GM23338 (cell line): ENCODE data around the gene FBXO24. TPM values are rescaled to one million over a fixed set of nuclear protein-coding genes. Genes with fewer than 3 reads are reported as not detected.

Experiments
- ATAC-seq: fragments of 200-7000 bp; cut with Tn5 transposase; 3 replicates; pipeline ENCODE4 v1.9.1; 2020
- DNase-seq: peaks from one replicate; pipeline ENCODE4 v3.0.0-alpha.2; 2015; ENCODE audit warnings: low spot score
- H2AFZ ChIP-seq: fragments of 200-600 bp; sonication (generic); 2 replicates; pipeline ENCODE4 v1.8.0; 2016; ENCODE audit warnings: antibody characterized with exemption, mild to moderate bottlenecking, moderate library complexity
- H3F3A ChIP-seq: fragments of 200-600 bp; sonication (generic); replicated peaks from 2 replicates; pipeline ENCODE4 v1.8.0; 2017; ENCODE audit warnings: antibody characterized with exemption, mixed run types, low read depth
- H3K27ac ChIP-seq: fragments of 200-600 bp; sonication (generic); 2 replicates; pipeline ENCODE4 v1.6.1; 2016; ENCODE audit warnings: low read depth
- H3K27me3 ChIP-seq: fragments of 200-600 bp; sonication (generic); 2 replicates; pipeline ENCODE4 v1.8.0; 2016; ENCODE audit warnings: mild to moderate bottlenecking, mixed run types, moderate library complexity; ENCODE audit not compliant: insufficient read depth
- H3K36me3 ChIP-seq: fragments of 200-600 bp; sonication (generic); 2 replicates; pipeline ENCODE4 v1.8.0; 2016; ENCODE audit warnings: mild to moderate bottlenecking; ENCODE audit not compliant: insufficient read depth
- H3K4me1 ChIP-seq: fragments of 200-600 bp; sonication (generic); 2 replicates; pipeline ENCODE4 v1.8.0; 2016; ENCODE audit warnings: mild to moderate bottlenecking, moderate library complexity; ENCODE audit not compliant: insufficient read depth
- H3K4me2 ChIP-seq: fragments of 200-600 bp; sonication (generic); 2 replicates; pipeline ENCODE4 v1.7.1; 2017; ENCODE audit warnings: mixed run types
- H3K4me3 ChIP-seq: fragments of 200-600 bp; sonication (generic); 2 replicates; pipeline ENCODE4 v1.6.1; 2016; ENCODE audit warnings: mixed run types
- H3K79me2 ChIP-seq: fragments of 200-600 bp; sonication (generic); replicated peaks from 2 replicates; pipeline ENCODE4 v1.8.0; 2017; ENCODE audit warnings: mild to moderate bottlenecking; ENCODE audit not compliant: insufficient read depth
- H3K9me2 ChIP-seq: fragments of 200-600 bp; sonication (generic); 2 replicates; pipeline ENCODE4 v1.8.0; 2017; ENCODE audit not compliant: insufficient read depth
- H4K20me1 ChIP-seq: fragments of 200-600 bp; sonication (generic); replicated peaks from 2 replicates; pipeline ENCODE4 v1.8.0; 2017; ENCODE audit warnings: mild to moderate bottlenecking; ENCODE audit not compliant: insufficient read depth
- H3K27ac Mint-ChIP-seq: 2 replicates; pipeline ENCODE4 v1.8.0; 2020; ENCODE audit warnings: inconsistent platforms, mild to moderate bottlenecking, moderate library complexity, mixed read lengths
- H3K27me3 Mint-ChIP-seq: 3 replicates; pipeline ENCODE4 v1.8.0; 2022; ENCODE audit warnings: low read depth, mild to moderate bottlenecking, moderate library complexity, mixed read lengths, inconsistent platforms; ENCODE audit not compliant: insufficient read depth, poor library complexity
- H3K36me3 Mint-ChIP-seq: 3 replicates; pipeline ENCODE4 v1.8.0; 2021; ENCODE audit warnings: low read depth, mild to moderate bottlenecking, inconsistent platforms, moderate library complexity, mixed read lengths
- H3K4me1 Mint-ChIP-seq: 3 replicates; pipeline ENCODE4 v1.8.0; 2020; ENCODE audit warnings: mild to moderate bottlenecking, inconsistent platforms, mixed read lengths
- H3K4me3 Mint-ChIP-seq: 3 replicates; pipeline ENCODE4 v1.8.0; 2021; ENCODE audit warnings: moderate library complexity, mild to moderate bottlenecking, inconsistent platforms, mixed read lengths
- H3K9me3 Mint-ChIP-seq: 3 replicates; pipeline ENCODE4 v1.8.0; 2020; ENCODE audit warnings: moderate library complexity, mild to moderate bottlenecking, inconsistent platforms, mixed read lengths
- CREB1 ChIP-seq: fragments of 250-450 bp; sonication (Bioruptor Pico); IDR thresholded peaks from 2 replicates; pipeline ENCODE4 v1.5.0; 2020; ENCODE audit warnings: low read depth, mild to moderate bottlenecking, moderate library complexity
- ETS1 ChIP-seq: IDR thresholded peaks from 2 replicates; pipeline ENCODE4 v1.6.1; 2016; ENCODE audit warnings: antibody characterized with exemption
- EZH2phosphoT487 ChIP-seq: fragments of 200-600 bp; sonication (generic); IDR thresholded peaks from one replicate; pipeline ENCODE4 v1.8.1; 2018; ENCODE audit warnings: antibody characterized with exemption; ENCODE audit not compliant: unreplicated experiment
- JUNB ChIP-seq: IDR thresholded peaks from one replicate; pipeline ENCODE4 v1.6.1; 2016; ENCODE audit warnings: antibody characterized with exemption; ENCODE audit not compliant: unreplicated experiment
- STAT1 ChIP-seq: IDR thresholded peaks from one replicate; pipeline ENCODE4 v1.6.1; 2016; ENCODE audit warnings: antibody characterized with exemption; ENCODE audit not compliant: unreplicated experiment
- ZNF331 ChIP-seq: fragments of 250-450 bp; sonication (Bioruptor Pico); IDR thresholded peaks from 2 replicates; pipeline ENCODE4 v1.5.0; 2020; ENCODE audit warnings: low read depth, mild to moderate bottlenecking, moderate library complexity
- polyA plus RNA-seq: library from polyadenylated mRNA; unstranded; fragments of >200 nt; fragmentation: Nextera tagmentation; extraction: Ambion mirVana; gene quantifications from 2 replicates; pipeline ENCODE4 v1.2.1, GENCODE V29; 2016
- total RNA-seq: library from RNA; depleted of rRNA; stranded (reverse); fragments of >200 nt; shearing (Covaris generic); gene quantifications from 2 replicates; pipeline ENCODE4 v1.2.3, GENCODE V29; 2014
- TF ChIP-seq, protein P1 (sequence below): IDR thresholded peaks from one replicate; pipeline ENCODE4 v1.6.1; 2018; ENCODE audit warnings: antibody characterized with exemption; ENCODE audit not compliant: unreplicated experiment
- TF ChIP-seq, protein P2 (sequence below): fragments of 250-450 bp; sonication (Bioruptor Pico); IDR thresholded peaks from 2 replicates; pipeline ENCODE4 v1.5.0; 2020; ENCODE audit warnings: mild to moderate bottlenecking, moderate library complexity

Gene FBXO24
- total and polyA plus RNA-seq, 2 experiments from 2014 or later: 2.1 to 2.4 TPM

DNA sequence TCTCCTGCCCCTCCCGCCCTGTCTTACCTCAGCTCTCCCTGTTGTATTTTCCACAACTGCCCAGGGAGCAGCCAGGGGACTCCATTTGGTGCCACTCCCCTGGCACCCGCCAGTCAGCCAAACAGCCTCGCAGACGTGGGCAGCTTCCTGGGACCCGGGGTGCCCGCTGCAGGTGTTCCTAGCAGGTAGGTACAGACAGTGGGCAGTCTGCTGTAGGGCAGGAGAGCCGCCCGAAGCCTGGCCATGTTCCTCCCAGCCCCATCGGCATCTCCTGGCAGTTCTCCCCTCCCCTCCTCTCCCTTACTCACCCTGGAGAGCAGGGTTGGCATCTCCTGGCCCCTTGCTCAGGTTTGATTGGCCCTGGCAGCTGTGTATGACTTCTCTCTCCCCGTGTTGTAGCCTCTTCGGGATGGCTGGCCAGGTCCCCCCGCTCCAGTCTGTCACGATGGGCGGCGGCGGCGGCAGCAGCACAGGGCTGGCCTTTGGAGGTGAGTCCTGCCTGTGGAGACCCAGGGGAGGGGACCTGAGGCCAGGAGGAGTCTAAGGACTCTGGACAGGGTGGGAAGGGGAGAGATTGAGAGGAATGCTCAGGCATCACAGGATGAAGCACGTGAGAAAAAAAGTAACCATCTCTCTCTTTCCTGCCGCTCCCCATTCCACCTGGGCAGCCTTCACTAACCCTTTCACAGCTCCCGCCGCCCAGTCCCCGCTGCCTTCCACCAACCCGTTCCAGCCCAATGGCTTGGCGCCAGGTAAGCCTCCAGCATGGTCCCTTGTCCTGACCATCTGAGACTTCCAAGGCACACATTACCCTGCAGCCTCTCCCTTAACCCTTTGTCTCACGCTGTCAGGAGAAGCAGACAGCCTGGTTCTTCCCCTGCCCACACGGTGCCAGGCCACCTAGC is 23.7 kb upstream of the FBXO24 start:
- no peaks in the 10 kb centered on the region for H3K9me2 ChIP-seq
- H3K36me3 ChIP-seq: no peaks in the 10 kb centered on the region
- no peak overlapping the region for H2AFZ ChIP-seq
- ATAC-seq (no peak), DNase-seq (no peak)
- Mint-ChIP-seq H3K9me3 (no peaks in the 10 kb centered on the region), H3K36me3 (peaks cover 4% of the 10 kb centered on the region; the same call in 2 of the 3 replicates), H3K27ac (no peak overlapping the region), H3K4me3 (no peak overlapping the region; the same call in 2 of the 3 replicates), H3K27me3 (peaks cover 14% of the 10 kb centered on the region), H3K4me1 (peaks cover 13% of the 10 kb centered on the region)
- H3K4me1 ChIP-seq: 0 out of 2 replicates have a peak, but pooled peaks cover under 1% of the 10 kb centered on the region
- no peaks in the 10 kb centered on the region for H3K27me3 ChIP-seq
- H3K4me2 ChIP-seq: no peak overlapping the region
- no peak overlapping the region for H3K27ac ChIP-seq
- H3K79me2 ChIP-seq: no peaks in the 10 kb centered on the region
- H3F3A ChIP-seq: 0 out of 2 replicates have a peak, but pooled peaks cover 4% of the 10 kb centered on the region
- no peak overlapping the region for H3K4me3 ChIP-seq
- TF ChIP-seq EZH2phosphoT487 (no peak), STAT1 (no peak), ETS1 (no peak)
- 0 out of 2 replicates have a peak, but pooled peaks cover 2% of the 10 kb centered on the region for H4K20me1 ChIP-seq

- no peak overlapping the region for H3K27ac ChIP-seq
- peaks cover 14% of the 10 kb centered on the region for H3K27me3 Mint-ChIP-seq
- no peaks in the 10 kb centered on the region for H3K27me3 ChIP-seq
- no peak for DNase-seq
- 0 out of 2 replicates have a peak, but pooled peaks cover 2% of the 10 kb centered on the region for H4K20me1 ChIP-seq
- H3K4me2 ChIP-seq: no peak overlapping the region
- H3K4me3 Mint-ChIP-seq: no peak overlapping the region; the same call in 2 of the 3 replicates
- peaks cover 4% of the 10 kb centered on the region; the same call in 2 of the 3 replicates for H3K36me3 Mint-ChIP-seq
- H3K4me1 Mint-ChIP-seq: peaks cover 19% of the 10 kb centered on the region
- H3K27ac Mint-ChIP-seq: no peak overlapping the region
- H3K4me1 ChIP-seq: peaks cover 7% of the 10 kb centered on the region; the same call in 1 of the 2 replicates
- no peaks in the 10 kb centered on the region for H3K36me3 ChIP-seq
- H3K4me3 ChIP-seq: no peak overlapping the region
- TF ChIP-seq, protein P1, sequence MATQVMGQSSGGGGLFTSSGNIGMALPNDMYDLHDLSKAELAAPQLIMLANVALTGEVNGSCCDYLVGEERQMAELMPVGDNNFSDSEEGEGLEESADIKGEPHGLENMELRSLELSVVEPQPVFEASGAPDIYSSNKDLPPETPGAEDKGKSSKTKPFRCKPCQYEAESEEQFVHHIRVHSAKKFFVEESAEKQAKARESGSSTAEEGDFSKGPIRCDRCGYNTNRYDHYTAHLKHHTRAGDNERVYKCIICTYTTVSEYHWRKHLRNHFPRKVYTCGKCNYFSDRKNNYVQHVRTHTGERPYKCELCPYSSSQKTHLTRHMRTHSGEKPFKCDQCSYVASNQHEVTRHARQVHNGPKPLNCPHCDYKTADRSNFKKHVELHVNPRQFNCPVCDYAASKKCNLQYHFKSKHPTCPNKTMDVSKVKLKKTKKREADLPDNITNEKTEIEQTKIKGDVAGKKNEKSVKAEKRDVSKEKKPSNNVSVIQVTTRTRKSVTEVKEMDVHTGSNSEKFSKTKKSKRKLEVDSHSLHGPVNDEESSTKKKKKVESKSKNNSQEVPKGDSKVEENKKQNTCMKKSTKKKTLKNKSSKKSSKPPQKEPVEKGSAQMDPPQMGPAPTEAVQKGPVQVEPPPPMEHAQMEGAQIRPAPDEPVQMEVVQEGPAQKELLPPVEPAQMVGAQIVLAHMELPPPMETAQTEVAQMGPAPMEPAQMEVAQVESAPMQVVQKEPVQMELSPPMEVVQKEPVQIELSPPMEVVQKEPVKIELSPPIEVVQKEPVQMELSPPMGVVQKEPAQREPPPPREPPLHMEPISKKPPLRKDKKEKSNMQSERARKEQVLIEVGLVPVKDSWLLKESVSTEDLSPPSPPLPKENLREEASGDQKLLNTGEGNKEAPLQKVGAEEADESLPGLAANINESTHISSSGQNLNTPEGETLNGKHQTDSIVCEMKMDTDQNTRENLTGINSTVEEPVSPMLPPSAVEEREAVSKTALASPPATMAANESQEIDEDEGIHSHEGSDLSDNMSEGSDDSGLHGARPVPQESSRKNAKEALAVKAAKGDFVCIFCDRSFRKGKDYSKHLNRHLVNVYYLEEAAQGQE: no peak
- TF ChIP-seq EZH2phosphoT487 (no peak), JUNB (no peak), ZNF331 (no peak), CREB1 (no peak)
- TF ChIP-seq, protein P2, sequence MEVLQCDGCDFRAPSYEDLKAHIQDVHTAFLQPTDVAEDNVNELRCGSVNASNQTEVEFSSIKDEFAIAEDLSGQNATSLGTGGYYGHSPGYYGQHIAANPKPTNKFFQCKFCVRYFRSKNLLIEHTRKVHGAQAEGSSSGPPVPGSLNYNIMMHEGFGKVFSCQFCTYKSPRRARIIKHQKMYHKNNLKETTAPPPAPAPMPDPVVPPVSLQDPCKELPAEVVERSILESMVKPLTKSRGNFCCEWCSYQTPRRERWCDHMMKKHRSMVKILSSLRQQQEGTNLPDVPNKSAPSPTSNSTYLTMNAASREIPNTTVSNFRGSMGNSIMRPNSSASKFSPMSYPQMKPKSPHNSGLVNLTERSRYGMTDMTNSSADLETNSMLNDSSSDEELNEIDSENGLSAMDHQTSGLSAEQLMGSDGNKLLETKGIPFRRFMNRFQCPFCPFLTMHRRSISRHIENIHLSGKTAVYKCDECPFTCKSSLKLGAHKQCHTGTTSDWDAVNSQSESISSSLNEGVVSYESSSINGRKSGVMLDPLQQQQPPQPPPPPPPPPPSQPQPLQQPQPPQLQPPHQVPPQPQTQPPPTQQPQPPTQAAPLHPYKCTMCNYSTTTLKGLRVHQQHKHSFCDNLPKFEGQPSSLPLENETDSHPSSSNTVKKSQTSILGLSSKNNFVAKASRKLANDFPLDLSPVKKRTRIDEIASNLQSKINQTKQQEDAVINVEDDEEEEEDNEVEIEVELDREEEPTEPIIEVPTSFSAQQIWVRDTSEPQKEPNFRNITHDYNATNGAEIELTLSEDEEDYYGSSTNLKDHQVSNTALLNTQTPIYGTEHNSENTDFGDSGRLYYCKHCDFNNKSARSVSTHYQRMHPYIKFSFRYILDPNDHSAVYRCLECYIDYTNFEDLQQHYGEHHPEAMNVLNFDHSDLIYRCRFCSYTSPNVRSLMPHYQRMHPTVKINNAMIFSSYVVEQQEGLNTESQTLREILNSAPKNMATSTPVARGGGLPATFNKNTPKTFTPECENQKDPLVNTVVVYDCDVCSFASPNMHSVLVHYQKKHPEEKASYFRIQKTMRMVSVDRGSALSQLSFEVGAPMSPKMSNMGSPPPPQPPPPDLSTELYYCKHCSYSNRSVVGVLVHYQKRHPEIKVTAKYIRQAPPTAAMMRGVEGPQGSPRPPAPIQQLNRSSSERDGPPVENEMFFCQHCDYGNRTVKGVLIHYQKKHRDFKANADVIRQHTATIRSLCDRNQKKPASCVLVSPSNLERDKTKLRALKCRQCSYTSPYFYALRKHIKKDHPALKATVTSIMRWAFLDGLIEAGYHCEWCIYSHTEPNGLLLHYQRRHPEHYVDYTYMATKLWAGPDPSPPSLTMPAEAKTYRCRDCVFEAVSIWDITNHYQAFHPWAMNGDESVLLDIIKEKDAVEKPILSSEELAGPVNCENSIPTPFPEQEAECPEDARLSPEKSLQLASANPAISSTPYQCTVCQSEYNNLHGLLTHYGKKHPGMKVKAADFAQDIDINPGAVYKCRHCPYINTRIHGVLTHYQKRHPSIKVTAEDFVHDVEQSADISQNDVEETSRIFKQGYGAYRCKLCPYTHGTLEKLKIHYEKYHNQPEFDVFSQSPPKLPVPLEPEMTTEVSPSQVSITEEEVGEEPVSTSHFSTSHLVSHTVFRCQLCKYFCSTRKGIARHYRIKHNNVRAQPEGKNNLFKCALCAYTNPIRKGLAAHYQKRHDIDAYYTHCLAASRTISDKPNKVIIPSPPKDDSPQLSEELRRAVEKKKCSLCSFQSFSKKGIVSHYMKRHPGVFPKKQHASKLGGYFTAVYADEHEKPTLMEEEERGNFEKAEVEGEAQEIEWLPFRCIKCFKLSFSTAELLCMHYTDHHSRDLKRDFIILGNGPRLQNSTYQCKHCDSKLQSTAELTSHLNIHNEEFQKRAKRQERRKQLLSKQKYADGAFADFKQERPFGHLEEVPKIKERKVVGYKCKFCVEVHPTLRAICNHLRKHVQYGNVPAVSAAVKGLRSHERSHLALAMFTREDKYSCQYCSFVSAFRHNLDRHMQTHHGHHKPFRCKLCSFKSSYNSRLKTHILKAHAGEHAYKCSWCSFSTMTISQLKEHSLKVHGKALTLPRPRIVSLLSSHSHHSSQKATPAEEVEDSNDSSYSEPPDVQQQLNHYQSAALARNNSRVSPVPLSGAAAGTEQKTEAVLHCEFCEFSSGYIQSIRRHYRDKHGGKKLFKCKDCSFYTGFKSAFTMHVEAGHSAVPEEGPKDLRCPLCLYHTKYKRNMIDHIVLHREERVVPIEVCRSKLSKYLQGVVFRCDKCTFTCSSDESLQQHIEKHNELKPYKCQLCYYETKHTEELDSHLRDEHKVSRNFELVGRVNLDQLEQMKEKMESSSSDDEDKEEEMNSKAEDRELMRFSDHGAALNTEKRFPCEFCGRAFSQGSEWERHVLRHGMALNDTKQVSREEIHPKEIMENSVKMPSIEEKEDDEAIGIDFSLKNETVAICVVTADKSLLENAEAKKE (CRISPR knock-in tag): no peak
- no peaks in the 10 kb centered on the region for H3K9me2 ChIP-seq
- no peak overlapping the region for H2AFZ ChIP-seq
- H3K79me2 ChIP-seq: no peaks in the 10 kb centered on the region
- no peaks in the 10 kb centered on the region for H3K9me3 Mint-ChIP-seq
- H3F3A ChIP-seq: 0 out of 2 replicates have a peak, but pooled peaks cover 4% of the 10 kb centered on the region
- no peak for ATAC-seq
Measured at GRCh38 chr7:100563100-100563564, 23.0 kb upstream of the FBXO24 start.
